Astrocyte of the spinal cord (primary cell): ENCODE data around the gene ADCK1.

Experiments used
- DNase-seq: peaks from one replicate; pipeline ENCODE4 v3.0.0; 2011; ENCODE audit warnings: low read depth, low spot score
- H3K4me3 ChIP-seq: 2 replicates; pipeline ENCODE4 v1.5.1; 2011; ENCODE audit warnings: low read depth, mild to moderate bottlenecking, low read length, moderate library complexity
- in situ Hi-C: cut with HindIII; loops from 2 replicates; pipeline ENCODE4 v1.10.0; 2017; ENCODE audit warnings: low sequenced_read_pairs
- TF ChIP-seq, protein P1 (sequence below): IDR thresholded peaks from 2 replicates; pipeline ENCODE4 v1.5.1; 2012; ENCODE audit warnings: low read depth, mild to moderate bottlenecking, low read length, inconsistent platforms

The ADCK1 gene, protein sequence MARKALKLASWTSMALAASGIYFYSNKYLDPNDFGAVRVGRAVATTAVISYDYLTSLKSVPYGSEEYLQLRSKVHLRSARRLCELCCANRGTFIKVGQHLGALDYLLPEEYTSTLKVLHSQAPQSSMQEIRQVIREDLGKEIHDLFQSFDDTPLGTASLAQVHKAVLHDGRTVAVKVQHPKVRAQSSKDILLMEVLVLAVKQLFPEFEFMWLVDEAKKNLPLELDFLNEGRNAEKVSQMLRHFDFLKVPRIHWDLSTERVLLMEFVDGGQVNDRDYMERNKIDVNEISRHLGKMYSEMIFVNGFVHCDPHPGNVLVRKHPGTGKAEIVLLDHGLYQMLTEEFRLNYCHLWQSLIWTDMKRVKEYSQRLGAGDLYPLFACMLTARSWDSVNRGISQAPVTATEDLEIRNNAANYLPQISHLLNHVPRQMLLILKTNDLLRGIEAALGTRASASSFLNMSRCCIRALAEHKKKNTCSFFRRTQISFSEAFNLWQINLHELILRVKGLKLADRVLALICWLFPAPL

DNA sequence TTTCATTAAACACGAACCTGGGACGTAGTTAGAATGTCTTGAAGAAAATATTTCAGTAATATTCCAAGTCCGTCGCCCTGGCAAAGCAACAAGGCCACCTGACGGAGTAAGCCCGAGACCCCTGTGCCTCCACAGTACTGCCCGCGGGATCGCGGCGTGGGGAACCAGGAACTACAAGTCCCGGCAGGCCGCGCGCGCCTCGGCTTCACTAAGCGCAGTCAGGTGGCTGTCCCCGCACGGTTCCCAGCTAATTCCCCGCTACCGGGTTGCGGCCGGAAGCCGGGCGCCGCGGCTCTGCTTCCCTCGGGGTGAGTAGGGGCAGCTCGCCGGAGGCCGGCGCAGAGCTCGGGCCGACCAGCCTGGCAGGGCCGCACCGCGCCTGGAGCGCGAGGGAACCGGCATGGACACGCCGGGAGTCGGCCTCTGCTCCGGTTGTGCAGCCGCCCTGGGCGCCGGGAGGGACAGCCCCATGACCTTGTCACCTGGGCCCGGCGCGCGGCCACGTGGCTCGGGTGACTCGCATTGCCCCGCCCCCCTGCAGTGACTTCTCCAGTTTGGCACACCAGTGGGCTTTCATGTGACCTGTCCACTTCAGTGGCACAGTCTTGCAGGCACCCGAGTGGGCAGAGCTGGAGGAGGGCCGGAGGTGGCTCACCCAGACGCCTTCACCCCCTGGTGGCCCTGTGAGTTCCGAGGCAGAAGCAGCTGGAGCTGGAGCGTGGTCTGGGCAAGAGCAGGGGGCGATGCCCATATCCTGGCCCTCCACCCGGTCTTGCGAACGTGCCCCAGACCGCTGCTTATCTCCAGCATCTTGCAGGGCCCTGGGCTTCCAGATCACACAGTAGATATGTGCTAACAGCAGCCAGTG is at the start of gene ADCK1:
TSS of gene ADCK1 (plus strand) at position 247 of the 868 bp plus-strand sequence. CDS start 18,870 bp downstream, outside the sequence.
- H3K4me3 ChIP-seq = peak within 1 kb of the TSS; percentile 59
- DNase-seq = peak; percentile 74
- TF ChIP-seq, protein P1, sequence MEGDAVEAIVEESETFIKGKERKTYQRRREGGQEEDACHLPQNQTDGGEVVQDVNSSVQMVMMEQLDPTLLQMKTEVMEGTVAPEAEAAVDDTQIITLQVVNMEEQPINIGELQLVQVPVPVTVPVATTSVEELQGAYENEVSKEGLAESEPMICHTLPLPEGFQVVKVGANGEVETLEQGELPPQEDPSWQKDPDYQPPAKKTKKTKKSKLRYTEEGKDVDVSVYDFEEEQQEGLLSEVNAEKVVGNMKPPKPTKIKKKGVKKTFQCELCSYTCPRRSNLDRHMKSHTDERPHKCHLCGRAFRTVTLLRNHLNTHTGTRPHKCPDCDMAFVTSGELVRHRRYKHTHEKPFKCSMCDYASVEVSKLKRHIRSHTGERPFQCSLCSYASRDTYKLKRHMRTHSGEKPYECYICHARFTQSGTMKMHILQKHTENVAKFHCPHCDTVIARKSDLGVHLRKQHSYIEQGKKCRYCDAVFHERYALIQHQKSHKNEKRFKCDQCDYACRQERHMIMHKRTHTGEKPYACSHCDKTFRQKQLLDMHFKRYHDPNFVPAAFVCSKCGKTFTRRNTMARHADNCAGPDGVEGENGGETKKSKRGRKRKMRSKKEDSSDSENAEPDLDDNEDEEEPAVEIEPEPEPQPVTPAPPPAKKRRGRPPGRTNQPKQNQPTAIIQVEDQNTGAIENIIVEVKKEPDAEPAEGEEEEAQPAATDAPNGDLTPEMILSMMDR = peak; percentile 49
- in situ Hi-C loops = no loop called here

DNA sequence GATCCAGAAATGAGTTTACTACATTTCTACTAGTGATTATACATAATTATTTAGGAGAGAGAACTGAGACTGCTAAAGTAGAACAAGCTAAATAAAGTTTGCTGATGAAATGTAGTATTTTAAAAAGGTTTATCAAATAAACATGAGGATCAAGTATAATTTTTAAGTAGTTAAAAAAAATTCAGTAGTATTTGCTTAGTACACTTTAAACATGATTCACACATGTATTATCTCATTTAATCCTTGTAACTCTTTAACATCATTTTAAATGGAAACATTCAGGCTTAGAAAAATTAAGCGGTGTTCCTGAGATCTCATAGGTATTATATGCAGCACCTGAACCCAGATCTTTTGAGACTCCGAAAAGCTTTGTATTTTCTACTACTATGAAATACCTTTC is 47.6 kb upstream of the ADCK1 start:
- in situ Hi-C loops = no loop called here
- no peak overlapping the region for H3K4me3 ChIP-seq
- no peak for DNase-seq
- TF ChIP-seq, protein P1 = no peak

DNA sequence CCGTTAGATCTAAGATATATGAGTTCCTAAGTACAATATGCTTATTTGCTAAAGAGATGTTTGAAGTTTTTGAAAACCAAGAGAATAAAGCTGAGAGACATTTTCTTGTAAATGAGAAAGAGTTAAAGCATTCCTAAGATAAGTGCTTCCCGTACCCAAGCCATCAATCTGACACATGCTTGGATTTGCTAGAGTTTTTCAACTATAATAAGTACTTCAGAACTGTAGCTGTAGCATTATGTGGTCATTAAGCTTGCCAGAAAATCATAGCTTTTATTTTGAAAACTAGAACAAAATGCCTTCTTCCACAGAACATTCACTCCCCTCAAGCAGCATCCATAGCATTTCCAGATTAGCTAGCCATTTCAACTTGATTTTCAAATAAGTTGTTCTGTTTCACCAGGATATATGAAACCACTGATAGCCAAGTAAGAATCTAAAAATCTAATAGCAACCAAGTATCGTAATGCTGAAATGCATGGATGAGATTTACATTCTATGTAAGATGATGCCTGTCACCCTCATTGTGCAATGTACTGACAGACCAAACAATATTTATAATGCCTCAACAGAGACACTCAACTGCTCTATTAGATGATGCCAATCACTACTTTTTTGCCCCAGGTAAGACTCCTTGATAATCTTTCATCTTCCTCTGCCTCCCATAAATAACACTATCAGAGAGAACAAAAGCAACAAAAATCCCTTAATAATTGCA is 47.0 kb upstream of the ADCK1 start:
- TF ChIP-seq, protein P1 = no peak
- no peak for DNase-seq
- in situ Hi-C loops = no loop called here
- H3K4me3 ChIP-seq = no peak overlapping the region

DNA sequence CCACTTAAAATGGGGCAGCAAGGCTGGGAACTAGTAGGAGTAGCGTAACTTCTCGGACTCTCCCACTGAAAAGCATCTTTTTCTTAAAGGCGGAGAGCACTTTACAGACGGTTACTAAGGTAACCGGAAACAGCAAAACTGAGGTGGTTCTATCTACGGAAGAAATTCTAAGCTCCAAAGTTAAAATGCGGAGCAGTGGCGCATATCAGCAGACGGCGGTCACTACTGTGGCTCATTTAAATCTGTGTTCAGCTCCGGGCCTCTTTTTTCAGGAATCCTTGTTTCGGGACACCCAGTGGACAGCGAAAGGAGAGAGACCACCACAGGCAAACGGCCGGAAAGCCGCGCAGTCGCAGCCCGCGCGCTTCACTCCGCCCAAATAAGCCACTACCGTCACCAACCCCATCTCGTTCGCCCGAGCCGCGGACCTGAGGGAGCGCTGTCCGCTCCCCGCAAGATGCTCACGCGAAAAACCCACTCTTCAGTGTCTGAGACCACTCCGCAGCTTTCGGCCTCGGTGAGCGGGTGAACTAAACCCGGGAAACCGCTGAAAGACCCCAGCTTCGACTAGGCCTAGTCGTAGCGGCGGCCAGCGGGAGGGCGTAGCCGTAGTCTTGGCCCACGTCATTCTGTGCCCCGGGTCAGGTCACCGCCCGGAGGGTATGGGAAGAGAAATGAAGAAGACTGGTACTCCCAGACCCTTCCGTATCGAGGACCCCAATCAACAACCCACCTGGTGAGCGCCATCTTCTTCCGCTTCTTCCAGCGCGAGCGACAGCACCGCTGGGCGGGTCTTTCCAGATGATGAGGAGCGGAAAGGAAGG is 39.3 kb upstream of the ADCK1 start, which contains the start of gene SNW1:
TSS of gene SNW1 (minus strand) at position 776 of the 824 bp plus-strand sequence. CDS start at position 747, 29 bp downstream.
- DNase-seq = peak; percentile 94
- in situ Hi-C loops = no loop called here
- TF ChIP-seq, protein P1 = no peak
- peak within 1 kb of the TSS; percentile 77 for H3K4me3 ChIP-seq

DNA sequence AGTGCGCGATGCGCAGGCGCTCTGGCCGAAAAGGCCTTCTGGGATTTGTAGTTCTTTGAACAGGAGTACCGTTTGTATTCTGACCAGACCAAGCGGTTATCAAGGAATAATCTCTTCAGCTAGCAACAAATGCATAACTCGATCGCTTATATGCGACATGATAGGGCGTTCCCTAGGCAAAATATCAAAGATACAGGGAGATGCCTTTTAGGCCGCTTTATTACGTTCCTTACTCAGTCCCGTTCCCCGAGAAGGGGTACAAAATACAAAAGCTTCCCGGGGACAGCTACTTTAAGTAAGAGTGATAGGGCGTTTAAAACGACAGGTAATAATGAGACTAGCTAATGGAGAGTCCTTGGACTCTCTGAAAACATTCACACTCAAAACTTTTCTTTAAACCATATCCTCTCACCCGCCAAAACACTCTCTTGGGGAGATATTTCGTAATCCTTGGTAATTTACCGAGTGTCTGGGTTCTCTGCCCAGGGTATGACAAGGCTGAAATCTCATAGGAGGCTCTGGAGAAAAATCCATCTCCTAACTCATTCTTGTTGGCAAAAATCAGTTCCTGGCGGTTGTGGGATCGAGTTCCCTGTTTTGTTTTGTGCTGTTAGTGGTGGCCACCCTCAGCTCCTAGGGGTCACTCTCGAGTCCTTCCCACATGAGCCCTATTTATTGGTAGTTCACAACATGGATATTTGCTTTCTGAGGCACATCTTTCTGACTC is 38.5 kb upstream of the ADCK1 start:
- no peak for DNase-seq
- in situ Hi-C loops = no loop called here
- H3K4me3 ChIP-seq = peak overlapping the region; percentile 77
- TF ChIP-seq, protein P1 = peak; percentile 23
